Calu3 (cell line): ENCODE results near the gene CCDC107. TPM values are rescaled to one million over a fixed set of nuclear protein-coding genes. Genes with fewer than 3 reads are reported as not detected.

ENCODE experiments used
- BruUV-seq: library from RNA; stranded (reverse); fragments of 400-500 nt; replicated peaks from 2 replicates; lab custom pipeline; 2021; lab: Mats Ljungman, UMichigan
- CTCF ChIA-PET: fragments of 300-600 bp; sonication (Branson Sonifier 250); formaldehyde crosslinking; loops from one replicate; lab custom pipeline; 2022; ENCODE audit warnings: antibody characterized with exemption; lab: Charles Lee
- DNase-seq: peaks from one replicate; pipeline ENCODE4 v3.0.0; 2022
- H3K27ac Mint-ChIP-seq: one replicate; pipeline ENCODE4 v1.8.0; 2022; ENCODE audit warnings: mixed read lengths; ENCODE audit not compliant: unreplicated experiment
- H3K27me3 Mint-ChIP-seq: one replicate; pipeline ENCODE4 v1.8.0; 2022; ENCODE audit warnings: mixed read lengths; ENCODE audit not compliant: unreplicated experiment
- H3K36me3 Mint-ChIP-seq: one replicate; pipeline ENCODE4 v1.8.0; 2022; ENCODE audit warnings: mild to moderate bottlenecking, moderate library complexity, mixed read lengths; ENCODE audit not compliant: insufficient read depth, unreplicated experiment
- H3K4me1 Mint-ChIP-seq: one replicate; pipeline ENCODE4 v1.8.0; 2022; ENCODE audit warnings: mild to moderate bottlenecking, low read depth, mixed read lengths; ENCODE audit not compliant: unreplicated experiment
- H3K4me3 Mint-ChIP-seq: one replicate; pipeline ENCODE4 v1.8.0; 2022; ENCODE audit warnings: mild to moderate bottlenecking, low read depth, moderate library complexity, mixed read lengths; ENCODE audit not compliant: unreplicated experiment
- H3K9me3 Mint-ChIP-seq: one replicate; pipeline ENCODE4 v1.8.0; 2022; ENCODE audit warnings: low read depth, mixed read lengths; ENCODE audit not compliant: unreplicated experiment
- CTCF ChIP-seq: fragments of 200-600 bp; IDR thresholded peaks from one replicate; pipeline ENCODE4 v1.8.0; 2022; ENCODE audit warnings: antibody characterized with exemption; ENCODE audit not compliant: unreplicated experiment
- intact Hi-C: fragments of 100-400 bp; cut with micrococcal nuclease; formaldehyde crosslinking; loops from one replicate; pipeline ENCODE4 v1.10.0; 2022; ENCODE audit not compliant: unreplicated experiment
- total RNA-seq: library from RNA; stranded (reverse); gene quantifications from 2 replicates; pipeline ENCODE4 v1.2.3, GENCODE V29; 2022

CCDC107 gene
- total RNA-seq, 1 experiment from 2014 or later: 7.9 TPM

- no peaks in the 10 kb centered on the region for H3K9me3 Mint-ChIP-seq
- H3K4me1 Mint-ChIP-seq: peaks cover 29% of the 10 kb centered on the region
- H3K36me3 Mint-ChIP-seq: peaks cover 47% of the 10 kb centered on the region
- no peak for DNase-seq
- intact Hi-C loops: loop anchor here (5.0 to 10.0 kb wide), 2 partner anchors 36 to 74 kb away; partner anchors contain the start of genes CREB3 and TLN1
- H3K27me3 Mint-ChIP-seq: no peaks in the 10 kb centered on the region
- BruUV-seq: no TSS peak
- no peak overlapping the region for H3K27ac Mint-ChIP-seq
- H3K4me3 Mint-ChIP-seq: no peak overlapping the region
- TF ChIP-seq CTCF: no peak
- CTCF ChIA-PET: interaction anchor here (0.5 to 2.1 kb wide), 6 partner anchors 14 to 75 kb away, joined by 3 to 10 read pairs (median 4); partner anchors contain the start of genes CREB3, TLN1 and TPM2
Measured at GRCh38 chr9:35660966-35661415, 2.9 kb downstream of the CCDC107 start.

GRCh38 chr9:35661756-35662350 is 3.8 kb downstream of the CCDC107 start:
- Mint-ChIP-seq H3K27me3 (no peaks in the 10 kb centered on the region), H3K9me3 (no peaks in the 10 kb centered on the region), H3K4me1 (peaks cover 29% of the 10 kb centered on the region), H3K4me3 (no peak overlapping the region), H3K27ac (peak overlapping the region; percentile 21), H3K36me3 (peaks cover 47% of the 10 kb centered on the region)
- CTCF ChIA-PET: interaction anchor here (0.5 to 2.1 kb wide), 6 partner anchors 15 to 74 kb away, joined by 3 to 10 read pairs (median 4); partner anchors contain the start of genes CREB3, TLN1 and TPM2
- TF ChIP-seq CTCF: no peak
- intact Hi-C loops: loop anchor here (5.0 to 10.0 kb wide), 2 partner anchors 35 to 73 kb away; partner anchors contain the start of genes CREB3 and TLN1
- no peak for DNase-seq
- no TSS peak for BruUV-seq

GRCh38 chr9:35662437-35662836 is 4.3 kb downstream of the CCDC107 start:
- DNase-seq: no peak
- CTCF ChIA-PET: interaction anchor here (1.8 to 2.1 kb wide), 2 partner anchors 16 to 34 kb away, joined by 4 to 10 read pairs; no protein-coding TSS in a partner anchor
- no TSS peak for BruUV-seq
- intact Hi-C loops: loop anchor here (5.0 to 10.0 kb wide), 2 partner anchors 35 to 72 kb away; partner anchors contain the start of genes CREB3 and TLN1
- Mint-ChIP-seq H3K36me3 (peaks cover 42% of the 10 kb centered on the region), H3K9me3 (peaks cover 2% of the 10 kb centered on the region), H3K27me3 (no peaks in the 10 kb centered on the region), H3K27ac (peak overlapping the region; percentile 21), H3K4me1 (peaks cover 33% of the 10 kb centered on the region), H3K4me3 (no peak overlapping the region)
- no peak for TF ChIP-seq CTCF

- intact Hi-C loops: loop anchor here (5.0 to 10.0 kb wide), 2 partner anchors 32 to 70 kb away; partner anchors contain the start of genes CREB3 and TLN1
- no peak for TF ChIP-seq CTCF
- Mint-ChIP-seq H3K27me3 (no peaks in the 10 kb centered on the region), H3K4me1 (peaks cover 47% of the 10 kb centered on the region), H3K27ac (peak within 1 kb of the TSS; percentile 20), H3K9me3 (peaks cover 3% of the 10 kb centered on the region), H3K4me3 (peak within 1 kb of the TSS; percentile 81), H3K36me3 (peaks cover 20% of the 10 kb centered on the region)
- TSS peak; percentile 36 for BruUV-seq
- CTCF ChIA-PET: interaction anchor here (0.6 to 1.9 kb wide), 10 partner anchors 8 to 280 kb away, joined by 3 to 6 read pairs (median 4); partner anchors contain the start of genes CA9, CREB3, TLN1 and TPM2
- DNase-seq: peak; percentile 84
Measured at GRCh38 chr9:35664531-35665470, 6.7 kb downstream of the CCDC107 start, which contains the start of gene ARHGEF39. Gene ARHGEF39, minus strand, starts transcription at chr9:35665195. Its CDS starts 26 bp downstream, at chr9:35665169.
